HG03108 (cell line): ENCODE measurements around the gene SEMA3C.

Experiments used
- ATAC-seq: cut with Tn5 transposase; IDR thresholded peaks from one replicate; pipeline ENCODE4 v1.9.1; 2021; ENCODE audit warnings: moderate library complexity; ENCODE audit not compliant: unreplicated experiment

SEMA3C gene

GRCh38 chr7:80827239-80827633 is 91.6 kb downstream of the SEMA3C start:
- no peak for ATAC-seq

- no peak for ATAC-seq
Observed at GRCh38 chr7:80826520-80827238, 92.2 kb downstream of the SEMA3C start.

DNA sequence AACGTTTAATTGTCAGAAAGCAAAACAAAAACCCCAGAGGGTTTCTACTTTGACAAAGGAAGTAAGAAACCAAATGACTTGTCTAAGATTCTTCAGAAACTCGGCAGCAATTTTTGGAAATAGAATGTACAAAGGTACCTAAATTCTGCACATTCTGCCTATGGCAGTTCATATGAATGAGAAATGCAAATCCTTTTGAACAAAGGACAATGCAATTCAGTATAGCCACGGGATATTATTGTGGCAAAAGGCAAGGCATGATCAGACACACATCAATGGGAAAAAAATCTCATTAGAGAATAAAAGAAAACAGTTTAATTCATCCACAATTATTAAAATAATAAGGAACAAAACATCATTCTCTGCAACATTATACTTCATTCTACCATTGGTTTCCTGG is 93.4 kb downstream of the SEMA3C start:
- no peak for ATAC-seq

GRCh38 chr7:80824253-80824652 is 94.6 kb downstream of the SEMA3C start:
- ATAC-seq, result no peak

- no peak for ATAC-seq
Observed at GRCh38 chr7:80823057-80823456, 95.8 kb downstream of the SEMA3C start.

- no peak for ATAC-seq
Observed at GRCh38 chr7:80821771-80822319, 97.0 kb downstream of the SEMA3C start.

GRCh38 chr7:80819503-80819902 is 99.3 kb downstream of the SEMA3C start:
- no peak for ATAC-seq

GRCh38 chr7:80818181-80818580 is 100.7 kb downstream of the SEMA3C start:
- ATAC-seq, result no peak

DNA sequence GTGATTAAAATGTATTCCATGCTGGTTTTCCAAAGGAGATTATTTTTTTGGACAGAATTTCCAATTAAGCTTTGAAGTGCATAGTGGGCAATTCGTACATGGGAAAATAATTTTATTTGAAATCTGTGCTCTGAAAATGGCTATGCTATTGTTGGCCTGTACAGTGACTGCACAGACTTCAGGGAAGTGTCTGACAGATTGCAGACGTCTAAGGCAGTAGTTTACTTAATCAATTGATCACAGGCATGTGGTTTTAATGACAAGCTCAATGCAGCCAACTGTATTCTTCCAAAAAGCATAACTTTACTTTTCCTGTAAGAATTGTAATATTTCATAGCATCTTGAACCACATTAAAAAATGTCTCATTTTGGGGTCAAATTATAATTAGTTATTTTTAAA is 102.0 kb downstream of the SEMA3C start:
- no peak for ATAC-seq

DNA sequence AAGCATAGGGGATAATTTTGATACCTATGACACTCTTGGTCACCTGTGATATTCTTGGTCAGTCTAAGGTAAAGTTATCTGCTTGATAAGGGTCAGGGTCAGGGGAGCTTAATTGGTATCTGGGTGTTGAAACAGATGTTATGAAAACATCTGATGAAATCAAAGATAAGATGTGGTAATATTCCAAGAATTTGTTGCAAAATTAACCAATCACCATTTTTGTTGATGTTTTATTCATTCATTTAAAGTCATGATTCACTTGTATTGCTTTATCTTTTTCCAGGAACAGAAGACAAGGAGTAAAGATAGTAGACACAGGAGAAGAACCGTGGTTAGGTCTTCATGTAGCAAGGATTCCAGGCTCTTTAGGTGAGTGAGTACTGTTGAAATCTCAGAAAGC is 103.1 kb downstream of the SEMA3C start:
- no peak for ATAC-seq

- ATAC-seq, result no peak
Observed at GRCh38 chr7:80809545-80809944, 109.3 kb downstream of the SEMA3C start.

DNA sequence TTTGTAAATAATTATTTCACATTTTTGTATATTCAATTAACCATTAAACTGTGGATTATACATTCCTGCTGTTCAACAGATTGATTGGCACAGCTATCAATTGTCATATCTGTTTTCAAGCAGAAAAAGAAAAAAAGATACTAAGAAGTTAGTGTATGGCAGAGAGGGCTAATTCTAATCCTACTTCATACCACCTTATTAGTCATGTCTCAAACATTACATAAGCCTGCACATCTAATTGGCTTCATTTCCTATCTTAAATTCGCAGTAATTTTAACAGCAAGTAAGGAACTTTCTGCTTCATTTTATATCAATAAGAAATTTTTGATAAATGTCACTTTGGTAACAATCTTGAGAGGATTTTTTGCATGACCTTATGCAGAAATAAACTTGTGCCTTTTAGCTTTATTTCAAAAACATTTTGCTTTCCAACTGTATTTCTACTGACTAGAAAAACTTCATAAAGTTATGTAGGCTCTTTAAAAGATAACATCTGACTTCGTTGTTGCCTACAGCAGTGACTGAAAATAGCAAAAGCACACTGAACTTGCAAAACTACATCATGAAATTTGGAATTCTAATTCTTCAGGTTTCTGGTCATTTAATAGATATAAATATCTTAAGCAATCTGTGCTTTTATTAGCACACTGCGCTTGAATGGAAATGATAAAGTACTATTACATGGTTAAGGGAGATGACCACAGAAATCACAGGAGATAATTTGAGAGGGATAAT is 111.5 kb downstream of the SEMA3C start:
- ATAC-seq, result no peak

GRCh38 chr7:80806663-80807062 is 112.2 kb downstream of the SEMA3C start:
- no peak for ATAC-seq

DNA sequence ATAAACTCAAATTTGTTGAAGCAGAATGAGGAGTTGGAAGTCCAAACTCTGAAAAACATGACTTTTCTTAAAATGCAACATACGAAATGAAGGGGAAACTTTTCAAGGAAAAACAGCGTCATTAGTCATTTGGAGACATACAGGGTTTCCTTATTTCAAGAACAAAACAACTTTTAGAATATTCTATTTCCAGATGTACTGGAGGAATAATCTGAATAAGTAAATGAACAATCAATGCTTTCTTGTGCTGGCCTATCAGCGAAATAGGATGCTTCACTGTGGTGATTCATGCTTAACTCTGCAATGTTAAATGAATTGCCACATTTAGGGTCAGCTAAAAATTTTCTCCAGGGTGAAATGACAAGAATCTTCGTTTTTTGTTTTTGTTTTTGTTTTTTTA is 114.3 kb downstream of the SEMA3C start:
- no peak for ATAC-seq

DNA sequence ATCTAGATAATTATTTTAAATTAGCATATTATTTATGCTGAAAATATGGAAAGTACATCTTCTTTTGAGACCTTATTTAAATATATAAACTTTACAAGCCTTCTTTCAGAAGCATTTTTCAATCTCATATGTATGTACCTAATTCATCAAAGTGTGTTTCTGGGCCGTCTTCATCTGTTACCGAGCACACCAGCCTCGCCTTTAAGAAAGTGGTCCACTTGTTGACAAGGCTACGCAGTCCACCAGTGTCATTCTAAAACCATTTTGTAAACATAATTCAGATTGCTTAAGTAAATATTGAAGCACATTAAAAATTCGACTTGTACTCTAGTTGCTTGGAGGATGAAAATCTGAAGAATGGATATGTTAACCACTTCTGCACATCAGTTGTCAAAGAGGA is 116.3 kb downstream of the SEMA3C start:
- ATAC-seq, result no peak

- ATAC-seq, result no peak
Observed at GRCh38 chr7:80794631-80795573, 123.9 kb downstream of the SEMA3C start.

- ATAC-seq, result no peak
Observed at GRCh38 chr7:80791509-80791929, 127.3 kb downstream of the SEMA3C start.

DNA sequence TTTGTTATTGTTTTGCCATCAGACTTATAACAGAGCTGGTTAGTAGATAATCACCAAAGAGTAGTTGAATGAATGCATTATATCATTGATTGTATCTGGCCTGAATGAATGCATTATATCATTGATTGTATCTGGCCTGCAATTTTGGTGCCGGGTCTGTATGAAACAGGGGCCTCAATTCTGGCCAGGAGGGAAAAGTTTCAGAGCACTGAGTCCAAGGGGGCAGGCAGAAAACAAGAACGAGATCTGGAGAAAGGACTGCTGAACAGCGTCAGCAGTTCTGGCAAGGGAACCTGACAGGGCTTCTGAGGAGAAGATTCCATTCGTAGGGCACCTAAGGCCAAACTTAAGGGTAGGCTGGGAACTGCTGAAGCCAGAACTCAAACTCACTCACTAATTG is 128.0 kb downstream of the SEMA3C start:
- ATAC-seq, result no peak

DNA sequence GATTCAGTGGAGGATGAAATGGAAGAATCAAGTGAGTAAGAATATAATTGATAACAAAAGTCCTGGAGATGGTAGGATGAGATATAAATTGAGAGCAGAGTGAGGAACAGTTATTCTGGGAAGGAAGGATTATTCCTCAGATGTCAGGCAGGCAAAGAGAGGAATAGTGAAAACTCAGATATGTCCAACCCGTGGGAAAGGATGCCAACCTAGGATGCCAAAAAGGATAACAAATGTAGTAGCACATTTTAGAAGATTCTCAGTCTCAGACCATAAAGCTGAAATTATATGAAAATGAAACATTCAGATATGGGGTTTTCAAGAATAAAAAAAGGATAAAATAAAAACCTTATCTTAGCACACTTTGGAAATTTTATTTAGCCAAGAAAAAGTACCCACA is 131.1 kb downstream of the SEMA3C start:
- no peak for ATAC-seq

DNA sequence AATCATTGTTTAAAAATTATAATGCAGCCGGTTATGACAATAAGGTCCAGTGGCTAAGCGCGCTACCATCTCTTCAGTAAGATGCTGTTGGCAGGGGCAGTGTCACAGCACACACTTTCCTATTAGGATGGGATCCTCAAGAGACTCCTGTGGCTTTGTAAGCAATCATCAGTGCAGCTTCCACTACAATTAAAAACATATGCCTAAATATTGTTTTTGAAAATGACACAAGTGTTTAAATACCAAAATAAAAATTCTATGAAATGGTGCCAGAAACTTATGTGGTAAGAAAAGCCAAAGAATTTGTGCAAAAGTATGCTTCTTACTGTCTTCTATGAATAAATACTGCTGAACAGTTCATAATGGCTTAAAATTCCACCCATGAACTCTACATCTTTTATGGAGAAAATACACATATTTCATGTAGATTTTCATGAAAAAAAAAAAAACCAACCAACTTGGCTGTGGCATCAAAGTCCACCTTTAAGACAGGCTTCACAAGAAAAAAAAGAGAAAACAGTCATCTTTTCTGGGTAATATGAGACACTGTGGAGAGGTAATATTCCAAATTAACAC is 132.8 kb downstream of the SEMA3C start:
- ATAC-seq, result no peak

DNA sequence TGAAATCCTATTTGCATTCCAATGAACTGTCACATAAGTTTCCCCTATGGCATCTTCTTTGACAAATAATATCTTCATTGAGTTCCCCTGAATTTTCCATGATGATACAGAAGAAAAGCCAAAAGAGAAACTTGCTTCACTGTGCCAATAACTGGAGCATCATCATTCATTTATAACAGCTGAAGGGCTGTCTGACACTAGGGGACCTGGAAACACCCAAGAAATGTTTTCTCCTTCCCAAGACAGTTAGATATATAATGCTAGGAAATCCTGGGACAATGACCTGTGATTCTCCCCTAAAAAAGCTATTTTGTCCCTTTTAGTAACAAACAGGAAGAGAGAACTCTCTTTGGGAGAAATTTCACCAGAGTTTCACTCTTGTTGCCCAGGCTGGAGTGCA is 133.6 kb downstream of the SEMA3C start:
- no peak for ATAC-seq
